BJ (cell line): ENCODE results near the gene CLDN10. TPM values are rescaled to one million over a fixed set of nuclear protein-coding genes. Genes with fewer than 3 reads are reported as not detected.
A peak's percentile ranks its signal among the peaks of the same experiment; 100 is the strongest.

ENCODE experiments used
- CTCF ChIA-PET: fragments of 350-600 bp; formaldehyde crosslinking; extraction: SDS; loops from one replicate; lab custom pipeline; 2021; ENCODE audit warnings: antibody characterized with exemption, inconsistent platforms; lab: Yijun Ruan, JAX
- POLR2A ChIA-PET: fragments of 300-600 bp; sonication (Branson Sonifier 250); formaldehyde crosslinking; extraction: SDS; loops from one replicate; lab custom pipeline; 2021; ENCODE audit warnings: antibody characterized with exemption; lab: Charles Lee
- DNase-seq: peaks from one replicate; pipeline ENCODE4 v3.0.0-alpha.2; 2011; ENCODE audit warnings: low read depth
- H3K27me3 ChIP-seq: 2 replicates; pipeline ENCODE4 v1.6.0; 2011; ENCODE audit warnings: low read length; ENCODE audit not compliant: control insufficient read depth, insufficient read depth
- H3K36me3 ChIP-seq: 2 replicates; pipeline ENCODE4 v1.5.1; 2011; ENCODE audit warnings: low read length; ENCODE audit not compliant: control insufficient read depth, insufficient read depth
- H3K4me3 ChIP-seq: 2 replicates; pipeline ENCODE4 v1.5.1; 2011; ENCODE audit warnings: low read depth, mild to moderate bottlenecking, control low read depth, low read length
- polyA plus RNA-seq: library from polyadenylated mRNA; depleted of rRNA; stranded (reverse); fragments of >200 nt; gene quantifications from 2 replicates; pipeline ENCODE4 v1.2.3, GENCODE V29; 2011
- TF ChIP-seq, protein P1 (sequence below): IDR thresholded peaks from 2 replicates; pipeline ENCODE4 v1.5.1; 2011; ENCODE audit warnings: low read depth, mild to moderate bottlenecking, control low read depth, inconsistent platforms, low read length, moderate library complexity; ENCODE audit not compliant: insufficient read depth

CLDN10 gene
- polyA plus RNA-seq, 1 experiment: not detected

DNA sequence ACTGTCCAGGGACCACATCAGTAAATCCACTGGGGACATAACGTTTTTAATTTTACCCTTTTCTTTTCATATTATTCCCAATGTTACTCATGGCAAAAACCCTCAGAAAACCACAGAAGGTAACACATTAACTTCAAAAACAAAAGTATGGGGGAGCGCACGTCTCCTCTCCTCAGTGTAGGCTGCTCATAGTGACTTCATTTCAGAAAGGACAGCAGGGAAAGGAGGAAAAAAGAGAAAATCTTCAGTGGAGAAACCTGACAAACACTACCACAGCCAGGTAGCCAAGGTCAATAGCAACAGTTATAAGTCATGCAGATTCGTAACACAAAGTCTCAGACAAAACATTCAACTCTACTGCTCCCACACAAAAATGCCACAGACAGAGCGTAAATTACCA lies 70.6 kb downstream of the CLDN10 start:
- no peak overlapping the region for H3K4me3 ChIP-seq
- ChIA-PET POLR2A (no interaction called here), CTCF (interaction anchor here (1.2 to 5.3 kb wide), 11 partner anchors 8 to 216 kb away, joined by 4 to 103 read pairs (median 6); no protein-coding TSS in a partner anchor)
- H3K36me3 ChIP-seq: peaks cover 10% of the 10 kb centered on the region
- H3K27me3 ChIP-seq: no peaks in the 10 kb centered on the region
- DNase-seq: no peak
- TF ChIP-seq, protein P1, sequence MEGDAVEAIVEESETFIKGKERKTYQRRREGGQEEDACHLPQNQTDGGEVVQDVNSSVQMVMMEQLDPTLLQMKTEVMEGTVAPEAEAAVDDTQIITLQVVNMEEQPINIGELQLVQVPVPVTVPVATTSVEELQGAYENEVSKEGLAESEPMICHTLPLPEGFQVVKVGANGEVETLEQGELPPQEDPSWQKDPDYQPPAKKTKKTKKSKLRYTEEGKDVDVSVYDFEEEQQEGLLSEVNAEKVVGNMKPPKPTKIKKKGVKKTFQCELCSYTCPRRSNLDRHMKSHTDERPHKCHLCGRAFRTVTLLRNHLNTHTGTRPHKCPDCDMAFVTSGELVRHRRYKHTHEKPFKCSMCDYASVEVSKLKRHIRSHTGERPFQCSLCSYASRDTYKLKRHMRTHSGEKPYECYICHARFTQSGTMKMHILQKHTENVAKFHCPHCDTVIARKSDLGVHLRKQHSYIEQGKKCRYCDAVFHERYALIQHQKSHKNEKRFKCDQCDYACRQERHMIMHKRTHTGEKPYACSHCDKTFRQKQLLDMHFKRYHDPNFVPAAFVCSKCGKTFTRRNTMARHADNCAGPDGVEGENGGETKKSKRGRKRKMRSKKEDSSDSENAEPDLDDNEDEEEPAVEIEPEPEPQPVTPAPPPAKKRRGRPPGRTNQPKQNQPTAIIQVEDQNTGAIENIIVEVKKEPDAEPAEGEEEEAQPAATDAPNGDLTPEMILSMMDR: no peak

DNA sequence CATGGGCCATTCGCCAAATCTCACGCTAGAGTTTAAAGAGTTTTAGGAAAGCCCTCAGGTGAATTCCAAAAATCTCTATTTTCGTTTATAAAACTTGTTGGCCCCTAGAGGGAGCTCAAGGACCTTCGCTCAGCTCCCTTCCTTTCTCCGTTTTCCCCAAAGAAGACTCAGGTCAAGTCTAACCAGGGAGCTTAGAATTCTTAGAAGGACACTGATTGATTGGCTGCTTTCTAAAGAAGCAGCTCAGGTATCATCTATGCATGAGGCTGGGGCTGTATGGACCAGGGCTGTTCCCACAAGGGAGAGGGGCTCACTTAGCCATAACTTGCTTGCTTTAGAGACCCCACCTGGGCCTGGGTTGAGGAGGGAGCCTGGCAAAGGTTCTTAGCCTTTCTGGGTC lies 71.5 kb downstream of the CLDN10 start:
- Histone ChIP-seq H3K27me3 (no peaks in the 10 kb centered on the region), H3K36me3 (peaks cover 10% of the 10 kb centered on the region), H3K4me3 (no peak overlapping the region)
- DNase-seq: no peak
- ChIA-PET POLR2A (no interaction called here), CTCF (interaction anchor here (0.6 to 5.3 kb wide), 32 partner anchors 8 to 596 kb away, joined by 3 to 103 read pairs (median 4); partner anchors contain the start of genes DNAJC3 and DZIP1)
- TF ChIP-seq, protein P1: peak; percentile 75

DNA sequence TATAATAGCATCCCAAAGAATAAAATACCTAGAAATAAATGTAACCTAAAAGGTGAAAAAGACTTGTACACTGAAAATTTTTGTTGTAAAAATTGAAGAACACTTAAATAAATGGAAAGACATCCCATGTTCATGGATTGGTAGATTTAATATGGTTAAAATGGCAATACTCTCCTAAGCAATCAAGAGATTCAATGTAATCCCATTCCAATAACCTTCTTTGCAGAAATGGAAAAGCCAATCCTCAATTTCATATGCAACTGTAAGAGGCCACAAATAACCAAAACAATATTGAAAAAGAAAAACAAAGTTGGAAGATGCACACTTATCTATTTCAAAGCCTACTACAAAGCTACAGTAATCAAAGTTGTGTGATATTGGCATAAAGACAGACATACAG lies 74.2 kb downstream of the CLDN10 start:
- H3K4me3 ChIP-seq: no peak overlapping the region
- no peak for DNase-seq
- ChIA-PET CTCF (interaction anchor here (0.7 to 1.7 kb wide), 2 partner anchors 18 to 207 kb away, joined by 3 to 10 read pairs; no protein-coding TSS in a partner anchor), POLR2A (no interaction called here)
- TF ChIP-seq, protein P1: no peak
- H3K36me3 ChIP-seq: peaks cover 17% of the 10 kb centered on the region
- H3K27me3 ChIP-seq: no peaks in the 10 kb centered on the region

DNA sequence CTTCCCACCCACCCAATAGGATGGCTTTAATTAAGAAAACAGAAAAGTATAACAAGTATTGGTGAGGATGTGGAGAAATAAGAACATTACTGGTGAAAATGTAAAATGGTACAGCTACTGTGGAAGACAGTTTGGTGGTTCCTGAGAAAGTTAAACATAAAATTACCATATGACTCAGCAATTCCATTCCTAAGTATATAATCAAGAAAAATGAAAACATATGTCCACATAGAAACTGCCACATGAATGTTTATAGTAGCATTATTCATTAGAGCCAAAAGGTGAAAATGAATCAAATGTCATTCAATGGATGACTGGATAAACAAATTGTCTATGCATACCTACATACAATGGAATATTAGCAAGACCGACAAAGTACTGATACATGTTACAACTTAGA lies 75.1 kb downstream of the CLDN10 start:
- POLR2A ChIA-PET: no interaction called here
- CTCF ChIA-PET: interaction anchor here (1.7 kb wide), 1 partner anchor 207 kb away, joined by 10 read pairs; no protein-coding TSS in a partner anchor
- TF ChIP-seq, protein P1: no peak
- Histone ChIP-seq H3K4me3 (no peak overlapping the region), H3K27me3 (no peaks in the 10 kb centered on the region), H3K36me3 (peaks cover 19% of the 10 kb centered on the region)
- DNase-seq: no peak

DNA sequence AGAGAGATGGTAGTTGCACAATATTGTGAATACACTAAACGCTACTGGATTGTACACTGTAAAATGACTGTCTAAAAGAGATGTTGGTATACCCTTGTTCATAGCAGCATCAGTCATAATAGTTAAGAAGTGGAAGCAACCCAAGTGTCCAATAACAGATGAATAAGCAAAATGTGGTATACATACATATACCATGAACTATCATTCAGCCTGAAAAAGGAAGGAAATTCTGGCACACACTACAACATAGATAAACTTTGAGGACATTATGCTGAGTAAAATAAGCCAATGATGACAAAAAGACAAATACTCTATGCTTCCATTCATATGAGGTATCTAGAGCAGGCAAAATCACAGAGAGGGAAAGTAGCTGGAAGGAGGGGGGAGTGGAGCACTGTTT lies 76.0 kb downstream of the CLDN10 start:
- Histone ChIP-seq H3K36me3 (peaks cover 17% of the 10 kb centered on the region), H3K27me3 (no peaks in the 10 kb centered on the region), H3K4me3 (no peak overlapping the region)
- ChIA-PET CTCF (no interaction called here), POLR2A (no interaction called here)
- DNase-seq: no peak
- TF ChIP-seq, protein P1: no peak
